WTC11 (cell line): Measurements from ENCODE around the gene VPS4B. TPM values are rescaled to one million over a fixed set of nuclear protein-coding genes. Genes with fewer than 3 reads are reported as not detected.

Source experiments
- ATAC-seq: fragments of 200-7000 bp; cut with Tn5 transposase; 2 replicates; pipeline ENCODE4 v1.10.0; 2021; ENCODE audit warnings: mild to moderate bottlenecking, moderate library complexity
- CTCF ChIA-PET: fragments of 300-600 bp; sonication (Branson Sonifier 250); formaldehyde crosslinking; loops from one replicate; lab custom pipeline; 2021; ENCODE audit warnings: antibody characterized with exemption; lab: Charles Lee
- POLR2A ChIA-PET: fragments of 350-600 bp; sonication (Branson Sonifier 250); formaldehyde crosslinking; loops from one replicate; lab custom pipeline; 2021; ENCODE audit warnings: antibody characterized with exemption; lab: Charles Lee
- DNase-seq: peaks from one replicate; pipeline ENCODE4 v3.0.0; 2021; ENCODE audit warnings: low spot score
- H3K27ac Mint-ChIP-seq: 2 replicates; pipeline ENCODE4 v1.8.0; 2021; ENCODE audit warnings: mixed read lengths
- H3K27me3 Mint-ChIP-seq: 2 replicates; pipeline ENCODE4 v1.8.0; 2021; ENCODE audit warnings: low read depth, mild to moderate bottlenecking, moderate library complexity, mixed read lengths
- H3K36me3 Mint-ChIP-seq: 2 replicates; pipeline ENCODE4 v1.8.0; 2021; ENCODE audit warnings: mixed read lengths
- H3K4me1 Mint-ChIP-seq: 2 replicates; pipeline ENCODE4 v1.8.0; 2022; ENCODE audit warnings: mixed read lengths
- H3K4me3 Mint-ChIP-seq: 2 replicates; pipeline ENCODE4 v1.8.0; 2021; ENCODE audit warnings: mild to moderate bottlenecking, moderate library complexity, mixed read lengths
- H3K9me3 Mint-ChIP-seq: 2 replicates; pipeline ENCODE4 v1.8.0; 2021; ENCODE audit warnings: mixed read lengths
- FOXJ3 ChIP-seq: sonication (generic); formaldehyde crosslinking; IDR thresholded peaks from 2 replicates; pipeline ENCODE4 v1.9.0; 2021; ENCODE audit warnings: missing genetic modification reagents, mild to moderate bottlenecking, borderline replicate concordance
- GRHL2 ChIP-seq: fragments of 250-450 bp; sonication (Bioruptor Pico); IDR thresholded peaks from 2 replicates; pipeline ENCODE4 v1.8.0; 2022; ENCODE audit warnings: mild to moderate bottlenecking, moderate library complexity; ENCODE audit not compliant: insufficient replicate concordance, severe bottlenecking
- GTF2I ChIP-seq: fragments of 250-450 bp; sonication (Bioruptor Pico); conservative IDR thresholded peaks from 2 replicates; pipeline ENCODE4 v1.4.0; 2021; ENCODE audit warnings: mild to moderate bottlenecking
- IRF2 ChIP-seq: sonication (generic); formaldehyde crosslinking; IDR thresholded peaks from 2 replicates; pipeline ENCODE4 v1.8.0; 2022; ENCODE audit warnings: low read depth, missing genetic modification reagents, borderline replicate concordance
- SMAD4 ChIP-seq: sonication (generic); formaldehyde crosslinking; IDR thresholded peaks from 2 replicates; pipeline ENCODE4 v1.8.0; 2022; ENCODE audit warnings: mild to moderate bottlenecking, missing genetic modification reagents
- ZNF416 ChIP-seq: fragments of 250-450 bp; sonication (Bioruptor Pico); IDR thresholded peaks from 2 replicates; pipeline ENCODE4 v1.9.0; 2021; ENCODE audit warnings: mild to moderate bottlenecking, inconsistent platforms
- total RNA-seq: library from RNA; stranded (reverse); gene quantifications from 3 replicates; pipeline ENCODE4 v1.2.3, GENCODE V29; 2021
- TF ChIP-seq, protein P1 (sequence below): sonication (generic); formaldehyde crosslinking; IDR thresholded peaks from 2 replicates; pipeline ENCODE4 v1.8.1; 2023; ENCODE audit warnings: mild to moderate bottlenecking, missing genetic modification reagents
- TF ChIP-seq, protein P2 (sequence below): fragments of 250-450 bp; sonication (Bioruptor Pico); IDR thresholded peaks from 2 replicates; pipeline ENCODE4 v1.9.0; 2021; ENCODE audit warnings: mild to moderate bottlenecking
- TF ChIP-seq, protein P3 (sequence below): fragments of 250-450 bp; sonication (Bioruptor Pico); IDR thresholded peaks from 2 replicates; pipeline ENCODE4 v1.9.0; 2021; ENCODE audit warnings: moderate library complexity, mild to moderate bottlenecking, inconsistent platforms, borderline replicate concordance
- TF ChIP-seq, protein P4 (sequence below): fragments of 250-450 bp; sonication (Bioruptor Pico); IDR thresholded peaks from 2 replicates; pipeline ENCODE4 v1.9.0; 2021; ENCODE audit warnings: mild to moderate bottlenecking
- TF ChIP-seq, protein P5 (sequence below): sonication (generic); formaldehyde crosslinking; IDR thresholded peaks from 2 replicates; pipeline ENCODE4 v1.8.1; 2023; ENCODE audit warnings: mild to moderate bottlenecking, missing genetic modification reagents, moderate library complexity
- TF ChIP-seq, protein P6 (sequence below): sonication (generic); formaldehyde crosslinking; IDR thresholded peaks from 2 replicates; pipeline ENCODE4 v1.8.0; 2022; ENCODE audit warnings: missing genetic modification reagents
- TF ChIP-seq, protein P7 (sequence below): sonication (generic); formaldehyde crosslinking; IDR thresholded peaks from 2 replicates; pipeline ENCODE4 v1.8.0; 2023; ENCODE audit warnings: missing genetic modification reagents, mild to moderate bottlenecking, borderline replicate concordance

Gene VPS4B
- total RNA-seq, 1 experiment from 2014 or later = 37.8 TPM

DNA sequence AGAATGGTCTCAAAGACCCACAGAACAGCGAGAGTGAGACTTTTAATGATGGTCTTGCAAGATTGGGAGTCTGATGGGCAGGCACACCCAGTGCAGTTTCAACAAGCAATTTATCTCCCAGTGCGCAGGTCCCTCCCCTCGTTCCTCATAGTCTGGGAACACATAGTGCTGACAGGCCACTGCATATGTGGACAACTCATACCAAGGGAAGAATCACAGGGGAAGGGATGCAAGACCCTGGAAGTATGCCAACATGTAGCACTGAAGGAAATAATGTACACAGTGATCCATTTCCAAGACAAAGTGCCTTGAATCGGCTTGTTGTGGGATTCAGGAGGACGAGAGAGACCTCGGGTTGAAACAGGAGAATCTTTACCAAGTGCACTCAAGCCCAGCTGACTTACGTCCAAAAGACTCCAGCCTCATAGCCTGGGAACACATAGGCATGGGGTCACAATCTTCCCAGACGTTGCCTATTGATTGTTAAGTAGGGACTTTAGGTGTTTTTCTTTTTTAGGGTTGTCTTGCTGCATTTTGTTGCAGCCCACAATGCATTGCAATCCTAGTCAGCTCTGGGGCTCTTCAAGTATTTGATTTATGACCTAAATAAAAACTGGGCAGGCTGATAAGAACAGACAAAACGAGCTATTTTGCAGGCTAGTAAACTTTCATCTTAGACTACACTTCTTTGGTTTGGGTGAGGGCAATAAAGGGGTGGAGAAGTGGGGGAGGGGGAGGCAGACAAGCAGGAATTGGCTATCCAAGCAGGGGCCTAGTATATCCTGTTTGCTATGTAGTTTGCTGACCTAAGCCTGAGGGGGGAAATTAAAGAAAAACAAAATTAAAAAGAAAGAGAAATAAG lies 29.8 kb upstream of the VPS4B start (continued):
- TF ChIP-seq GTF2I (CRISPR knock-in tag) = no peak

DNA sequence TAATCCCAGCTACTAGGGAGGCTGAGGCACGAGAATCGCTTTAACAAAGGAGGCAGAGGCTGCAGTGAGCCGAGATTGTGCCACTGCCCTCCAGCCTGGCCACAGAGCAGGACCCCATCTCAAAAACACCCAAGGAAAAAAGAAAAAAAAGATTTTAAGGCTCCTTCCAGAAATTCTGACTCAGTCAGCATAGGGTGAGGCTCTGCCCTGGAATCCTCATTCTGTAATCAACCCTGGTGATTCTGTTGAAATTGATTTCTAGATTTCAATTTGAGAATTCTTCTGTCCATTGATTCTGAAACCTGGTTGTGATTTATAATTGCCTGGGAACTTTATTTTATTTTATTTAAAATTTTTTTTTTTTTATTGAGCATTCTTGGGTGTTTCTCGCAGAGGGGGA lies 27.1 kb upstream of the VPS4B start:
- DNase-seq (no peak), ATAC-seq (no peak)
- Mint-ChIP-seq H3K9me3 (peaks cover 14% of the 10 kb centered on the region), H3K4me1 (peaks cover 15% of the 10 kb centered on the region), H3K36me3 (no peaks in the 10 kb centered on the region), H3K27ac (no peak overlapping the region), H3K4me3 (no peak overlapping the region), H3K27me3 (no peaks in the 10 kb centered on the region)
- ChIA-PET POLR2A (no interaction called here), CTCF (no interaction called here)
- TF ChIP-seq FOXJ3 (CRISPR knock-in tag) = no peak
- TF ChIP-seq, protein P1, sequence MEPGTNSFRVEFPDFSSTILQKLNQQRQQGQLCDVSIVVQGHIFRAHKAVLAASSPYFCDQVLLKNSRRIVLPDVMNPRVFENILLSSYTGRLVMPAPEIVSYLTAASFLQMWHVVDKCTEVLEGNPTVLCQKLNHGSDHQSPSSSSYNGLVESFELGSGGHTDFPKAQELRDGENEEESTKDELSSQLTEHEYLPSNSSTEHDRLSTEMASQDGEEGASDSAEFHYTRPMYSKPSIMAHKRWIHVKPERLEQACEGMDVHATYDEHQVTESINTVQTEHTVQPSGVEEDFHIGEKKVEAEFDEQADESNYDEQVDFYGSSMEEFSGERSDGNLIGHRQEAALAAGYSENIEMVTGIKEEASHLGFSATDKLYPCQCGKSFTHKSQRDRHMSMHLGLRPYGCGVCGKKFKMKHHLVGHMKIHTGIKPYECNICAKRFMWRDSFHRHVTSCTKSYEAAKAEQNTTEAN (CRISPR knock-in tag) = no peak
- TF ChIP-seq ZNF416 (CRISPR knock-in tag) = no peak
- TF ChIP-seq, protein P2, sequence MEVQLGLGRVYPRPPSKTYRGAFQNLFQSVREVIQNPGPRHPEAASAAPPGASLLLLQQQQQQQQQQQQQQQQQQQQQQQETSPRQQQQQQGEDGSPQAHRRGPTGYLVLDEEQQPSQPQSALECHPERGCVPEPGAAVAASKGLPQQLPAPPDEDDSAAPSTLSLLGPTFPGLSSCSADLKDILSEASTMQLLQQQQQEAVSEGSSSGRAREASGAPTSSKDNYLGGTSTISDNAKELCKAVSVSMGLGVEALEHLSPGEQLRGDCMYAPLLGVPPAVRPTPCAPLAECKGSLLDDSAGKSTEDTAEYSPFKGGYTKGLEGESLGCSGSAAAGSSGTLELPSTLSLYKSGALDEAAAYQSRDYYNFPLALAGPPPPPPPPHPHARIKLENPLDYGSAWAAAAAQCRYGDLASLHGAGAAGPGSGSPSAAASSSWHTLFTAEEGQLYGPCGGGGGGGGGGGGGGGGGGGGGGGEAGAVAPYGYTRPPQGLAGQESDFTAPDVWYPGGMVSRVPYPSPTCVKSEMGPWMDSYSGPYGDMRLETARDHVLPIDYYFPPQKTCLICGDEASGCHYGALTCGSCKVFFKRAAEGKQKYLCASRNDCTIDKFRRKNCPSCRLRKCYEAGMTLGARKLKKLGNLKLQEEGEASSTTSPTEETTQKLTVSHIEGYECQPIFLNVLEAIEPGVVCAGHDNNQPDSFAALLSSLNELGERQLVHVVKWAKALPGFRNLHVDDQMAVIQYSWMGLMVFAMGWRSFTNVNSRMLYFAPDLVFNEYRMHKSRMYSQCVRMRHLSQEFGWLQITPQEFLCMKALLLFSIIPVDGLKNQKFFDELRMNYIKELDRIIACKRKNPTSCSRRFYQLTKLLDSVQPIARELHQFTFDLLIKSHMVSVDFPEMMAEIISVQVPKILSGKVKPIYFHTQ (CRISPR knock-in tag) = no peak

DNA sequence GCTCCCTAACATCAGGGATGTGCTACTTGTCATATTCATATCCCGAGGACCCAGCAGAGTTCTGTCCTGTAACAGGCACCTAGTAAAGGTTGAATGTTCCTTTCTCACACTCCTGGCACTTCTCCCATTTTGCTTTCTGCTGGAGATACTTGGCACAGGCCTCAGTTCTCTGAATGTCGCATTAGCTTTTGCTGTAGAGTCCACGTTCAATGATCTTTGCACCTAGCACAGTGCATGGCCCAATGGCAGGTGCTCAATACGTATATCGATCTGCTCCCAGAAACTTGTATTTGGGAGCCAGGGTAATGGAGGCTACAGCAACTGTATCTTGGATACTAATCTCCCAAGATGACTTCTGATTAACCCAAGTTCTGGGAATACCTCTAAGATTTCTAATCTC lies 24.8 kb upstream of the VPS4B start:
- POLR2A ChIA-PET = no interaction called here
- Mint-ChIP-seq H3K27ac (no peak overlapping the region), H3K27me3 (no peaks in the 10 kb centered on the region), H3K36me3 (no peaks in the 10 kb centered on the region), H3K4me1 (peaks cover under 1% of the 10 kb centered on the region; the same call in 1 of the 2 replicates), H3K9me3 (peaks cover 11% of the 10 kb centered on the region), H3K4me3 (no peak overlapping the region)
- DNase-seq (no peak), ATAC-seq (no peak)
- CTCF ChIA-PET = no interaction called here
- TF ChIP-seq, protein P3, sequence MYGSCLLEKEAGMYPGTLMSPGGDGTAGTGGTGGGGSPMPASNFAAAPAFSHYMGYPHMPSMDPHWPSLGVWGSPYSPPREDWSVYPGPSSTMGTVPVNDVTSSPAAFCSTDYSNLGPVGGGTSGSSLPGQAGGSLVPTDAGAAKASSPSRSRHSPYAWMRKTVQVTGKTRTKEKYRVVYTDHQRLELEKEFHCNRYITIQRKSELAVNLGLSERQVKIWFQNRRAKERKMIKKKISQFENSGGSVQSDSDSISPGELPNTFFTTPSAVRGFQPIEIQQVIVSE = no peak
- TF ChIP-seq, protein P4, sequence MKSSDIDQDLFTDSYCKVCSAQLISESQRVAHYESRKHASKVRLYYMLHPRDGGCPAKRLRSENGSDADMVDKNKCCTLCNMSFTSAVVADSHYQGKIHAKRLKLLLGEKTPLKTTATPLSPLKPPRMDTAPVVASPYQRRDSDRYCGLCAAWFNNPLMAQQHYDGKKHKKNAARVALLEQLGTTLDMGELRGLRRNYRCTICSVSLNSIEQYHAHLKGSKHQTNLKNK (CRISPR knock-in tag) = no peak
- TF ChIP-seq SMAD4 (CRISPR knock-in tag) = no peak
- TF ChIP-seq, protein P1 (CRISPR knock-in tag) = no peak
- TF ChIP-seq, protein P5, sequence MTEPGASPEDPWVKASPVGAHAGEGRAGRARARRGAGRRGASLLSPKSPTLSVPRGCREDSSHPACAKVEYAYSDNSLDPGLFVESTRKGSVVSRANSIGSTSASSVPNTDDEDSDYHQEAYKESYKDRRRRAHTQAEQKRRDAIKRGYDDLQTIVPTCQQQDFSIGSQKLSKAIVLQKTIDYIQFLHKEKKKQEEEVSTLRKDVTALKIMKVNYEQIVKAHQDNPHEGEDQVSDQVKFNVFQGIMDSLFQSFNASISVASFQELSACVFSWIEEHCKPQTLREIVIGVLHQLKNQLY (CRISPR knock-in tag) = no peak
- TF ChIP-seq GRHL2 (CRISPR knock-in tag) = no peak
- TF ChIP-seq, protein P6, sequence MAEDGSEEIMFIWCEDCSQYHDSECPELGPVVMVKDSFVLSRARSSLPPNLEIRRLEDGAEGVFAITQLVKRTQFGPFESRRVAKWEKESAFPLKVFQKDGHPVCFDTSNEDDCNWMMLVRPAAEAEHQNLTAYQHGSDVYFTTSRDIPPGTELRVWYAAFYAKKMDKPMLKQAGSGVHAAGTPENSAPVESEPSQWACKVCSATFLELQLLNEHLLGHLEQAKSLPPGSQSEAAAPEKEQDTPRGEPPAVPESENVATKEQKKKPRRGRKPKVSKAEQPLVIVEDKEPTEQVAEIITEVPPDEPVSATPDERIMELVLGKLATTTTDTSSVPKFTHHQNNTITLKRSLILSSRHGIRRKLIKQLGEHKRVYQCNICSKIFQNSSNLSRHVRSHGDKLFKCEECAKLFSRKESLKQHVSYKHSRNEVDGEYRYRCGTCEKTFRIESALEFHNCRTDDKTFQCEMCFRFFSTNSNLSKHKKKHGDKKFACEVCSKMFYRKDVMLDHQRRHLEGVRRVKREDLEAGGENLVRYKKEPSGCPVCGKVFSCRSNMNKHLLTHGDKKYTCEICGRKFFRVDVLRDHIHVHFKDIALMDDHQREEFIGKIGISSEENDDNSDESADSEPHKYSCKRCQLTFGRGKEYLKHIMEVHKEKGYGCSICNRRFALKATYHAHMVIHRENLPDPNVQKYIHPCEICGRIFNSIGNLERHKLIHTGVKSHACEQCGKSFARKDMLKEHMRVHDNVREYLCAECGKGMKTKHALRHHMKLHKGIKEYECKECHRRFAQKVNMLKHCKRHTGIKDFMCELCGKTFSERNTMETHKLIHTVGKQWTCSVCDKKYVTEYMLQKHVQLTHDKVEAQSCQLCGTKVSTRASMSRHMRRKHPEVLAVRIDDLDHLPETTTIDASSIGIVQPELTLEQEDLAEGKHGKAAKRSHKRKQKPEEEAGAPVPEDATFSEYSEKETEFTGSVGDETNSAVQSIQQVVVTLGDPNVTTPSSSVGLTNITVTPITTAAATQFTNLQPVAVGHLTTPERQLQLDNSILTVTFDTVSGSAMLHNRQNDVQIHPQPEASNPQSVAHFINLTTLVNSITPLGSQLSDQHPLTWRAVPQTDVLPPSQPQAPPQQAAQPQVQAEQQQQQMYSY = no peak
- TF ChIP-seq, protein P7, sequence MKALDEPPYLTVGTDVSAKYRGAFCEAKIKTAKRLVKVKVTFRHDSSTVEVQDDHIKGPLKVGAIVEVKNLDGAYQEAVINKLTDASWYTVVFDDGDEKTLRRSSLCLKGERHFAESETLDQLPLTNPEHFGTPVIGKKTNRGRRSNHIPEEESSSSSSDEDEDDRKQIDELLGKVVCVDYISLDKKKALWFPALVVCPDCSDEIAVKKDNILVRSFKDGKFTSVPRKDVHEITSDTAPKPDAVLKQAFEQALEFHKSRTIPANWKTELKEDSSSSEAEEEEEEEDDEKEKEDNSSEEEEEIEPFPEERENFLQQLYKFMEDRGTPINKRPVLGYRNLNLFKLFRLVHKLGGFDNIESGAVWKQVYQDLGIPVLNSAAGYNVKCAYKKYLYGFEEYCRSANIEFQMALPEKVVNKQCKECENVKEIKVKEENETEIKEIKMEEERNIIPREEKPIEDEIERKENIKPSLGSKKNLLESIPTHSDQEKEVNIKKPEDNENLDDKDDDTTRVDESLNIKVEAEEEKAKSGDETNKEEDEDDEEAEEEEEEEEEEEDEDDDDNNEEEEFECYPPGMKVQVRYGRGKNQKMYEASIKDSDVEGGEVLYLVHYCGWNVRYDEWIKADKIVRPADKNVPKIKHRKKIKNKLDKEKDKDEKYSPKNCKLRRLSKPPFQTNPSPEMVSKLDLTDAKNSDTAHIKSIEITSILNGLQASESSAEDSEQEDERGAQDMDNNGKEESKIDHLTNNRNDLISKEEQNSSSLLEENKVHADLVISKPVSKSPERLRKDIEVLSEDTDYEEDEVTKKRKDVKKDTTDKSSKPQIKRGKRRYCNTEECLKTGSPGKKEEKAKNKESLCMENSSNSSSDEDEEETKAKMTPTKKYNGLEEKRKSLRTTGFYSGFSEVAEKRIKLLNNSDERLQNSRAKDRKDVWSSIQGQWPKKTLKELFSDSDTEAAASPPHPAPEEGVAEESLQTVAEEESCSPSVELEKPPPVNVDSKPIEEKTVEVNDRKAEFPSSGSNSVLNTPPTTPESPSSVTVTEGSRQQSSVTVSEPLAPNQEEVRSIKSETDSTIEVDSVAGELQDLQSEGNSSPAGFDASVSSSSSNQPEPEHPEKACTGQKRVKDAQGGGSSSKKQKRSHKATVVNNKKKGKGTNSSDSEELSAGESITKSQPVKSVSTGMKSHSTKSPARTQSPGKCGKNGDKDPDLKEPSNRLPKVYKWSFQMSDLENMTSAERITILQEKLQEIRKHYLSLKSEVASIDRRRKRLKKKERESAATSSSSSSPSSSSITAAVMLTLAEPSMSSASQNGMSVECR (CRISPR knock-in tag) = no peak
- no peak for TF ChIP-seq IRF2 (CRISPR knock-in tag)
